GM18519 (cell line): ENCODE results near the gene BCAR3.

ENCODE experiments used
- ATAC-seq: cut with Tn5 transposase; IDR thresholded peaks from one replicate; pipeline ENCODE4 v1.9.1; 2021; ENCODE audit warnings: mild to moderate bottlenecking, moderate library complexity; ENCODE audit not compliant: unreplicated experiment, low FRiP score

BCAR3 gene

GRCh38 chr1:93619507-93620171 is 62.0 kb downstream of the BCAR3 start:
- ATAC-seq = no peak

DNA sequence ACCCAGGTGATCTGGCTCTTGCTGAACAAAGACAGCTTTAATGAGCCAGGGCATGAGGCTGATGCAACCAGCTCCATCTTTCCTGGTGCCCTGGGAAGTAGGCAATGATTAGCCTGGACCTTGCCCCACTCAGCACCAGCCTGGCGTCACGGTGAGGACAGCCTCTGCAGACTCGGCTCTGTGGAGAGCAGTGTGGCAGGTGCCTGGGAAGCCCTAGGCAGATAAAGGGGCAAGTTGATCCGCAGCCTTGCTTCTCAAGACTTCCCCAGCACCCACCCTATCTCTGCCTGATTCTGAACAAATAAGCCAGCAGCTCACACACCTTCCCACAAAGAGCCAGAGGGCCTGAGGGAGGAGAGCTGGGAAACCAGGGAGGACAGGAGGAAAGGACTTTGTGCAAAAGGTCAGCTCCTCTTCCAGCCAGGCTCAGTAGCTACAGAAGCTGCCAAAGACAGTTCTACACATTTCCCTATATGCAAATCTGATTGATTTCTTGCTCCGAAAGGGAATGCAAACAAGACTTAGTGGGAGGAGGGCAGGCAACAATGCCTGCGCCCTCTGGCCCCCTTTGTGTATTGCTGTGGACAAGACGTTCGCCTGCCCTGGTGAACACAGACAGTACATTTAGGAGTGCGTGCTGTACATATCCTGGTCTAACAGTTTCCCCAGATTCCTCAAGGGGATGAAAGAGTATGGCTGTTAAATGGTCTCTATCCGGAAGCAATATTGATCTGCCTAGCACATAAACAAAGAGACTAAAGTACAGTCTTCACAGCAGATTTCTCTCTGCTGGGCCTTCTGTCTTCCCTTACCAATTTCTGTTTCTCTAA is 63.8 kb downstream of the BCAR3 start:
- no peak for ATAC-seq

DNA sequence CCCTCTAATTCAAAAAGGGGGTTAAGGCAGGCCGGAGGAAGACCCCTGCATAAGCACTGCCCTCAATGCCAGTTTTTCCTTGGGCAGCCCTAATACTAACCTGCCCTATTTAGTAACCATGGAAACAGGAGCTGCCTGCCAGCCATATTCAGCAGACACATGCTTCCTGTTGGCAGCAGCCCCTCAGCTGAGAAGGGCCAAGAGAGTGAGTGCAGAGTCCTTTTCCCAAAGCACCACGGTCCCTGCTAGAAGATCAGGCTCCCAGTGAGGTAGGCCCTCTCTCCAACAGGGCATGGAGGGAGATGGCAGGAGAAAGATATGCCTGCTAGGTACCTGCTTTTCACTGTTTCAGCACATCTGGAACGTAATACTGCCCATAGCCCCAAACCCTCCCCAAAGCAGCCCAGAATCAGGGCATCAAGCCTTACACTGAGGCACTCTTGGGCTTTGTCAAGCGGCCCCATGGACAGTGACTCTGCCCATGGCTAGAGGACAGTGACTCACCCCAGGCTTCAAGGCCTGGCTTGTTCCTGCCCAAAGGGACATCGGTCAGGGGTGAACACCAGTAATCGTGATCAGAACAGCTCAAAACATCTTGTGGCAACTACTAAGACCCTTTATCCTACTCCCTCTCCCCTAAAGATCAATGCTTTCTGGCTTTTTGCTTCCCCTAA is 64.5 kb downstream of the BCAR3 start:
- no peak for ATAC-seq

- ATAC-seq = no peak
Measured at GRCh38 chr1:93616221-93616995, 65.2 kb downstream of the BCAR3 start.

- ATAC-seq = peak; percentile 83
Measured at GRCh38 chr1:93615582-93616150, 66.0 kb downstream of the BCAR3 start.

DNA sequence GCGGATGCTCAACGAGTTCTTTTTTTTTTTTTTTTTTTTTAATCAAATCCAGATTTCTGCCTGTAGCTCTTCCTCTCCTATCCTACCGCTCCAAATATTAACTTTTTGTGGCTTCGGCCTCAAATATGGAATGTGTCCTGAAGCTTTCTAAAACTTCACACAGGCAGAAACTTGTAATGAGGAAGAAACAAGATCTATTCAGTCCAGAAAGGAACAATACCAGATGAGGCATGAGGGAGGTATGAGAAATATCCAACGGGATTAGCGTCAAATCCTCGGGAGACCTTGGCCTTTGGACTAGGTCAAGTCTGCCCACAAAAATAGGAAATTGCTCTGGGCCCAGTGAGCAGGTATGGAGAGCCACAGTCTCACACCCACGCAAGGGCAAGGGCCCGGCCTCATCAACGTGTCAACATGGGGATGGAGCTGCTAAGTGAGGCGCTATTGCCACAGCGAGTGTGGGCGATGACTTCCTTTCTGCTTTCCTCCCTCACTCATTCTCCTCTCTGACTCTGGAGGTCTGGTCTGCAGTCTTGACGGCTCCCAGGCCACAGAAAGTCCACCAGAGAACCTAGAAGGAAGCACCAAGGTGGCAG is 66.6 kb downstream of the BCAR3 start:
- peak; percentile 30 for ATAC-seq

GRCh38 chr1:93614541-93614940 is 67.1 kb downstream of the BCAR3 start:
- ATAC-seq = no peak

DNA sequence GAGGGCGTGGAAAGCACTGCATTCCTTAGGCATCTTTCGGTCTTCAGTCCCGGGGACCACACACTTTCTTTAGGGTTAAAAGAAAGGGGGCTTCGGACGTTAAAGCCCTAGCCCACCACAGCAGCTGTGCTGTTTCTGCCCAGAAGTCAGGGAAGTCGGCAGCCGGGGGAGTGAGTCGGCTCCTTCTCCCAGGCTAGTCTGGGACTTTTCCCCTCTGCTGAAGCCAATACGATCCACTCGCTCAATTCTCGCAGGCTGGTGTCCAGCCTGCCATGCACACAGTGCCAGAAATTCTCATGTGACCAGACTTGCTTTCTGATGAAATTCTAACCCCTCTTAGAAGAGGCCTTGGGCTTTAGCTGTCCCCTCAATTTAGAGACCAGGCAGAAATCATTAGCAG is 67.7 kb downstream of the BCAR3 start:
- ATAC-seq = no peak

- no peak for ATAC-seq
Measured at GRCh38 chr1:93612510-93612909, 69.1 kb downstream of the BCAR3 start.

GRCh38 chr1:93611668-93612067 is 70.0 kb downstream of the BCAR3 start:
- no peak for ATAC-seq

DNA sequence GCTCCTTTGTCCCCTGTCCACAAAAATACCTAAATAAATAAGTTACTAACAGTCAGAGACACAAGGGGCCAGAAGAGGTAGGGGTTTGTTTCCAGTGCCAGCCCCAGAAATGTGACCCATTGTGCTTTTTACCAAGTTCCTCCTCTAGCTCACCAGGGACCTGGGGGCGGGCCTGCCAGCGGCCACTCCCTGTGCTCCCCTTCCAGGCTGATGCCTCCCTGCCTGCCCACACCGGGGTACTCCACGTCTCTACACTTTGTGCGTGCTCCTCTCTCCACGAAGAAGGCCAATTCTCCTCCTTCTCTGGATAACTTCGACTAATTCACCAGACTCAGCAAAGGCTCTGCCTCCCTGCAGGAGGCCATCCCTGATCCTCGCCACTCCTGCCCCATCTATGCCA is 72.1 kb downstream of the BCAR3 start:
- no peak for ATAC-seq

DNA sequence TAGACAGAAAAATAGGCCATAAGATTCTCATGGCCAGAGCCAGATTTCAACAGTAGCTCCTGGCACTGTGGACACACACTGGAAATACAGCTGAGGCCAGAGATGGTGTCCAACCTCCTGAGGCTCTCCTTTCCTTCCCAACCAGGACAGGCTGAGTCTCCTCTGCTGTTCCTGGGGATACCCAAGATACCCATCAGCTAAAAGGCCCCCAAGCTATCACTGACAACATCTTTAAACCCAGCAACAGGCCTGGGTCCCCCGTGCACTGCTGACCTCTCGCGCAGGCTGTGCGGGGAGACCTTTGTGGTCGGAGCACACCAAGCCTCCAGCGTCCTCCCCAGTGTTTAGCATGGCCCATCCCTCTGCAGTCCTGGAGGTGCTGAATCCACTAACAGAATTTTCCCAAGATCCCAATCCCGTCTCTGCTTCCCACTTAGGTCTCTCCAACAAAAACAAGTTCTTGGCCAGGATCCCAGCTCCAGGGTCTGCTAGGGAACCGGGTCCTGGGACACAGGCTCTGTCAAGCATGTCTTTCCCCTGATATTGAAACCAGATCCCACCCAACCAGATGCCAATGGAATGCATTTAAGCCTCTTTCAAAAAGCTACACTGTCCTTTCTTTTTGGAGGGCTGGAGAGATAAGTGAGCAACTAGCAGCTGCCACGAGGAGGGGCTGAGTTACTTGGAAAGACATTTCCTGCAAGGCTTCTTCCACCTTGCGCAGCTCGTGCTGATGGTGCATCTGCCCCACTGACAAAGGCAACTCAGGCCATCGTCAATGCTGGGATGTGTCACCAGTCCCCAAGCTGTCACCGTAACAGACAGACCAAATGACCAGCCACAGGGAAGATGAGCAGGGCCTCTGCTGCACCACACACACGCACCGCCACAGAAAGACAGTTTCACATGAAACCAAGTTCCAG is 73.2 kb downstream of the BCAR3 start:
- ATAC-seq = peak; percentile 2

GRCh38 chr1:93607814-93608186 is 73.8 kb downstream of the BCAR3 start:
- peak; percentile 89 for ATAC-seq

- no peak for ATAC-seq
Measured at GRCh38 chr1:93605812-93606512, 75.7 kb downstream of the BCAR3 start.

GRCh38 chr1:93605026-93605568 is 76.5 kb downstream of the BCAR3 start:
- ATAC-seq = no peak

GRCh38 chr1:93604411-93604810 is 77.2 kb downstream of the BCAR3 start:
- ATAC-seq = no peak

GRCh38 chr1:93603601-93604000 is 78.0 kb downstream of the BCAR3 start:
- ATAC-seq = no peak

DNA sequence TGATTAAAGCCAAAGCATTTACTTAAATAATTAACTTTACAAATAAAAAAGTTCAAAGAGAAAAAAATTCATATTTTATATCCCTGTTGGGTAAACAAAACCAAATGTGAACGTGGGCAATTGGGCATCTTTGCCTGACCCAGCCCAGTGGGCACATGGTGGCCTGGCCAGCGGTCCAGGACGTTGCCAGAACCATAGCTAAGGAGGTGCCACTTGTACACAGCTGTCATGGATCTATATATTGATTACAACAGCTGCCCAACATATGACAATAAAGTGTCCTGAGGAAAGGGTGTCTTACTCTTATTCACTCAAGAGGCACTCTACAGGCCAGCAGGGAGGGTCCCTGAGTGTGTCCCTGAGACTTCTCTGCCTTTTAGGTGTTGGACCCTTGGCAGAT is 78.5 kb downstream of the BCAR3 start:
- ATAC-seq = no peak
